ENCODE results near the gene SHISA5. TPM values are rescaled to one million over a fixed set of nuclear protein-coding genes. Genes with fewer than 3 reads are reported as not detected.

The SHISA5 gene
- total RNA-seq, 4 donors from 2014 or later: 60.1 to 98.0 (median 87.3) TPM

DNA sequence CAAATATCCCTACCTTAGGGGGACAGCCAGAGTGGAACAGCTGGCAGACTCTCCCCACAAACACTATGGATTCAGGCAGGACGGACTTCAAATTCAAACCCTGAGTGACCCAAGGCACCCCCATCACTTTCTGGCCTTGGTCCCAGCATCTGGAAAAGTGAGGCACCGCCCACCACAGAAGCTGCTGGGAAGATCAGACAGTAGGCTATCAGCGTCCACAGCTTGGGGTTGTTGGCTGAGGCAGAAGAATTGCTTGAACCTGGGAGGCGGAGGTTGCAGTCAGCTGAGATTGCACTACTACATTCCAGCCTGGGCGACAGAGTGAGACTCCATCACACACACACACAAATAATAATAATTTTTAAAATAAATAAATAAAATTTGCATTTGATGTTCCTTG is 44.2 kb upstream of the SHISA5 start:
- no peaks in the 10 kb centered on the region for H3K9me3 ChIP-seq
- 85% methylated on average over 5 of the region's 5 CpGs for WGBS
- H3K4me3 ChIP-seq: no peak overlapping the region
- TF ChIP-seq POLR2AphosphoS5 (IDR thresholded peaks at IDR 0.05) (no peak), POLR2A (IDR thresholded peaks at IDR 0.05) (no peak), EP300 (IDR thresholded peaks at IDR 0.05) (no peak)
- TF ChIP-seq, protein P1, sequence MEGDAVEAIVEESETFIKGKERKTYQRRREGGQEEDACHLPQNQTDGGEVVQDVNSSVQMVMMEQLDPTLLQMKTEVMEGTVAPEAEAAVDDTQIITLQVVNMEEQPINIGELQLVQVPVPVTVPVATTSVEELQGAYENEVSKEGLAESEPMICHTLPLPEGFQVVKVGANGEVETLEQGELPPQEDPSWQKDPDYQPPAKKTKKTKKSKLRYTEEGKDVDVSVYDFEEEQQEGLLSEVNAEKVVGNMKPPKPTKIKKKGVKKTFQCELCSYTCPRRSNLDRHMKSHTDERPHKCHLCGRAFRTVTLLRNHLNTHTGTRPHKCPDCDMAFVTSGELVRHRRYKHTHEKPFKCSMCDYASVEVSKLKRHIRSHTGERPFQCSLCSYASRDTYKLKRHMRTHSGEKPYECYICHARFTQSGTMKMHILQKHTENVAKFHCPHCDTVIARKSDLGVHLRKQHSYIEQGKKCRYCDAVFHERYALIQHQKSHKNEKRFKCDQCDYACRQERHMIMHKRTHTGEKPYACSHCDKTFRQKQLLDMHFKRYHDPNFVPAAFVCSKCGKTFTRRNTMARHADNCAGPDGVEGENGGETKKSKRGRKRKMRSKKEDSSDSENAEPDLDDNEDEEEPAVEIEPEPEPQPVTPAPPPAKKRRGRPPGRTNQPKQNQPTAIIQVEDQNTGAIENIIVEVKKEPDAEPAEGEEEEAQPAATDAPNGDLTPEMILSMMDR (IDR thresholded peaks at IDR 0.05): no peak
- no peak for DNase-seq (ENCODE audit: low spot score in 2 of 2)
- no peaks in the 10 kb centered on the region for H3K27me3 ChIP-seq
- H3K36me3 ChIP-seq: peaks cover 8% of the 10 kb centered on the region
- no peak overlapping the region for H3K27ac ChIP-seq
- H3K4me1 ChIP-seq: peaks cover 7% of the 10 kb centered on the region

DNA sequence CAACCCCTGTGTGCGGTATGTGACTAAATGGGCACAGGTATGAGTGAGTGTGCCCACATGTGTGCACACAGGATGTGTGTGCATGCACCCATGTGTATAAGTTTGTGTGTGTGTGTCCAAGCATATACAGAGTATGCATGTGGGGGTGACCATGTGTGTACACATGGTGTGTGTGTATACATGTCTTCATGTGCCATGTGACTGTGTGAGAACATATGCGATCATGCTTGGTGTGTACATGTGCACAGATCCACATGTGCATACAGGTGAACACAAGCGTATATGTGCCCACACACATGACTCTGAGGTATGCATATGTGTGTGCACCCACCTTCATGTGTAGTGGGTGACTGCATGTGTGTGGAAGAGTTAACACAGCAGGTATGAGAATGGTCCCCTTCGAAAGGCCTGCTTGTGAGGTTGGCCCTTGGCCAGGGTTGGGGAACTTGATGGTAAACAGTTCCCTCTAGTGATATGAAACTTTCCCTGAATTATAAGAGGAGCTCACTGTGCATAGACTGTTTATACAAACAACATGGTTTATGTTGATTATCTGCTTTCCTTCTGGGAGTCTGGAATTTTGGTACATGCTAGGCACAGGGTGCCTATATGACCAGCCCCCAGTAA is 42.3 kb upstream of the SHISA5 start:
- peaks cover 14% of the 10 kb centered on the region for H3K36me3 ChIP-seq
- H3K27ac ChIP-seq: no peak overlapping the region
- 70% methylated on average over 4 of the region's 4 CpGs for WGBS
- no peaks in the 10 kb centered on the region for H3K27me3 ChIP-seq
- no peaks in the 10 kb centered on the region for H3K9me3 ChIP-seq
- H3K4me1 ChIP-seq: peaks cover 7% of the 10 kb centered on the region
- H3K4me3 ChIP-seq: no peak overlapping the region
- no peak for DNase-seq (ENCODE audit: low spot score in 2 of 2)
- TF ChIP-seq EP300 (IDR thresholded peaks at IDR 0.05): no peak
- TF ChIP-seq, protein P1 (IDR thresholded peaks at IDR 0.05): no peak
- TF ChIP-seq POLR2A (IDR thresholded peaks at IDR 0.05): no peak
- no peak for TF ChIP-seq POLR2AphosphoS5 (IDR thresholded peaks at IDR 0.05)

DNA sequence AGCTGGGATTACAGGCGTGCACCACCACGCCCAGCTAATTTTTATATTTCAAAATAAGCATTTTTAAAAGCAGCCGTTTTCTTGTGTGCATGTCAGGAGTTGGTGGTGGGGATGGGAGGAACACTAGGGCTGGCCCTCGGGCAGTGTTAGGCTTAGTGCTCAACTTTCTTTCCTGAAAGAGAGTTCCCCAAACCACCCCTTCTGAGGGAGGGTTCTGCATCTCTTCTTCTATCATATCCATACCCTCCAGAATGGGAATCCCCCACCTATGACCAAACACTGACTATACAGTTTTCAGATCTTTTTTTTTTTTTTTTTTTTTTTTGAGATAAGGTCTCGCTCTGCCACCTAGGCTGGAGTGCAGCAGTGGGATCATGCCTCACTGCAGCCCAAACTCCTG is 40.2 kb upstream of the SHISA5 start:
- 87% methylated on average over 5 of the region's 5 CpGs for WGBS
- H3K27me3 ChIP-seq: no peaks in the 10 kb centered on the region
- H3K36me3 ChIP-seq: peaks cover 16% of the 10 kb centered on the region
- no peak for TF ChIP-seq EP300 (IDR thresholded peaks at IDR 0.05)
- TF ChIP-seq POLR2A (IDR thresholded peaks at IDR 0.05): no peak
- TF ChIP-seq POLR2AphosphoS5 (IDR thresholded peaks at IDR 0.05): no peak
- TF ChIP-seq, protein P1 (IDR thresholded peaks at IDR 0.05): no peak
- H3K27ac ChIP-seq: no peak overlapping the region
- H3K4me1 ChIP-seq: peaks cover 7% of the 10 kb centered on the region
- no peaks in the 10 kb centered on the region for H3K9me3 ChIP-seq
- no peak for DNase-seq (ENCODE audit: low spot score in 2 of 2)
- no peak overlapping the region for H3K4me3 ChIP-seq

DNA sequence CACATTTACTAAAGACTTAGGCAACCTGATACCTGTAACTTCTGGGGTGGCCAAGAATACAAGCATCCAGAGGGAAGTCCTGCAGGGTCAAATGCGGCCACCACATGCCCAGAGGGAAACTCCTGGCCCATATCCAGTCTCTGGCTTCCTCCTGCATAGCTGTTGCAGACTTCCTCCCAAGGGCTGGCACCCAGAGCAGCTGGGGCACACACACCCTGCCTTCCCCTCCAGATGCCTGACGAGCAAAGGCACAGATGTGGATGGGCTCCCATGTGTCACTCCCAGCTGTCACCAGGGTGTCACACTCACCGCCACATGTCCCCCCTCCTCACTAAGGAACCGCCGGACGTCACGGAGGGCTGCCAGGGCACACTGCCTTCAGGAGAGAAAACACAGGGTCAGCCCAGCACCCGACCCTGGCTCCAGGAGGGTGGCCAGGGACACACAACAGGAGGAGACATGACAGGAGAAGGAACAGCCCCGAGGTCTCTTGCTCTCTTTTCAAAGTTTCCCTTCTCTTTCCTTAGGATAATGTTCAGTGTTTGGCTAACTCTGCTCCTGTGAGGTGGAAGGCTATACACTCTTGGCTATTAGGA is 39.4 kb upstream of the SHISA5 start:
- TF ChIP-seq POLR2A (IDR thresholded peaks at IDR 0.05): no peak
- Histone ChIP-seq H3K9me3 (no peaks in the 10 kb centered on the region), H3K4me1 (no peaks in the 10 kb centered on the region), H3K4me3 (no peak overlapping the region), H3K27ac (no peak overlapping the region), H3K27me3 (no peaks in the 10 kb centered on the region), H3K36me3 (peaks cover 16% of the 10 kb centered on the region)
- WGBS: 70% methylated on average over 9 of the region's 9 CpGs
- no peak for DNase-seq (ENCODE audit: low spot score in 2 of 2)

DNA sequence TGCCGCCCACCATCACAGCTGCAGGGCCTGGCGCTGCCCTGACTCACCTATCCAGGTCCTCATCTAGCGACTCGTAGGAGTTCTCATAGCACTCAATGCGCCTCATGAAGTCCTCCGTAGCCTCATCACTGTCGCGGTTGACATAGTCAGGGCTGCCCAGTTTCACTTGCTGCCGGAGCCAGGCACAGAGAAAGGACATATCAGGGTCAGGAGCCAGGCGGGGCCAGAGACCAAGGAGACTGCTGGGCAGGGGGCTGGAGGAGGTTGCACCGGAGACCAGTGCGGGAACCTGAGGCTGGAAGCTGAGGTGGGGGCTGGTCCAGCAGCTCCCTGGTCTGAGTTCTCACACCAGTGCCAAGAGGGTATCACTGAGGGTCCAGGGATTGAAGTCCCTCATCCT is 34.5 kb upstream of the SHISA5 start:
- no peaks in the 10 kb centered on the region for H3K27me3 ChIP-seq
- no peak for DNase-seq (ENCODE audit: low spot score in 2 of 2)
- peaks cover 20% of the 10 kb centered on the region for H3K36me3 ChIP-seq
- no peak overlapping the region for H3K27ac ChIP-seq
- WGBS: 92% methylated on average over 12 of the region's 12 CpGs
- TF ChIP-seq POLR2AphosphoS5 (IDR thresholded peaks at IDR 0.05): no peak
- H3K9me3 ChIP-seq: no peaks in the 10 kb centered on the region
- no peak overlapping the region for H3K4me3 ChIP-seq
- H3K4me1 ChIP-seq: no peaks in the 10 kb centered on the region

DNA sequence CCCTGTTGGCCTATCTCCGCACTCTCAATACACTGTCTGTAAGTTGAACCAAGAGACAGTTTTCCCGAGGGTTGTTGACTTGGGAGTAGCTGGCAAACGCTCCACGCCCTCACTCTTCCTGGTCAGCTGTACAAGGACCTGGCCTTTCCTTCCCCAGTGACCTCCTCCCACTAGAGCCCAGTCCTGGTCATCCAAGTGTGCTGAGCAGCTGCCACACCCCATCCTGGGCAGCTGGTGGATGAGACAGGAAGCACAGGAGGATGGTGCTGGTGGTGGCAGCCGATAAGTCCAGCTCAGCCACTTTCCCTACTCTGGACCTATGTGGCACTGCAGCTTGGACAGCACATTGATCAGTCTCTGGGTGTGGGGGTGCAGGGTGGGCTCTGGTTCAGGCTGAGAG is 32.8 kb upstream of the SHISA5 start:
- no peaks in the 10 kb centered on the region for H3K27me3 ChIP-seq
- WGBS: 89% methylated on average over 5 of the region's 5 CpGs
- peaks cover 13% of the 10 kb centered on the region for H3K36me3 ChIP-seq
- DNase-seq (ENCODE audit: low spot score in 2 of 2): no peak
- no peak overlapping the region for H3K4me3 ChIP-seq
- no peak for TF ChIP-seq POLR2AphosphoS5 (IDR thresholded peaks at IDR 0.05)
- TF ChIP-seq EP300 (IDR thresholded peaks at IDR 0.05): no peak
- TF ChIP-seq, protein P1 (IDR thresholded peaks at IDR 0.05): no peak
- no peaks in the 10 kb centered on the region for H3K9me3 ChIP-seq
- H3K27ac ChIP-seq: no peak overlapping the region
- no peaks in the 10 kb centered on the region for H3K4me1 ChIP-seq
